A549 (cell line): ENCODE measurements around the gene SAXO1. TPM values are rescaled to one million over a fixed set of nuclear protein-coding genes. Genes with fewer than 3 reads are reported as not detected.

Experiments
- ATAC-seq, 2 experiments: fragments of 200-7000 bp in 1 of 2; fragments of >200 bp in 1 of 2; cut with Nextera tagmentation in 1 of 2; cut with Tn5 transposase in 1 of 2; 3 replicates each; pipeline versions ENCODE4 v1.8.0 to v1.9.1; 2018 to 2020; ENCODE audit warnings: mild to moderate bottlenecking in 1 of 2, moderate library complexity in 1 of 2
- CTCF ChIA-PET: fragments of 300-600 bp; sonication (Branson Sonifier 250); formaldehyde crosslinking; extraction: SDS; loops from one replicate; lab custom pipeline; 2021; ENCODE audit warnings: antibody characterized with exemption, inconsistent platforms; lab: Yijun Ruan, JAX
- POLR2A ChIA-PET: fragments of 350-600 bp; formaldehyde crosslinking; extraction: SDS; loops from one replicate; lab custom pipeline; 2021; ENCODE audit warnings: antibody characterized with exemption, inconsistent platforms; lab: Yijun Ruan, JAX
- DNase-seq, 2 experiments: peaks; one replicate each; pipeline versions ENCODE4 v3.0.0 to v3.0.0-alpha.2; 2011 to 2016; ENCODE audit warnings: low read depth in 1 of 2, low spot score in 1 of 2
- FAIRE-seq: peaks from 2 replicates; lab custom pipeline; 2011; peaks lifted over from hg19 to GRCh38; lab: Jason Lieb, UNC
- H3K27ac ChIP-seq, 2 experiments: fragments of >200 bp; sonication (Bioruptor Twin); formaldehyde crosslinking; 3 replicates each; pipeline ENCODE4 v1.5.1; 2016 to 2017
- H3K4me1 ChIP-seq: fragments of >200 bp; sonication (Bioruptor Twin); formaldehyde crosslinking; 3 replicates; pipeline ENCODE4 v1.6.1; 2016
- H3K4me2 ChIP-seq: fragments of >200 bp; sonication (Bioruptor Twin); formaldehyde crosslinking; 3 replicates; pipeline ENCODE4 v1.6.1; 2016
- H3K4me3 ChIP-seq: fragments of >200 bp; sonication (Bioruptor Twin); formaldehyde crosslinking; 3 replicates; pipeline ENCODE4 v1.5.1; 2016
- H3K9me3 ChIP-seq: fragments of >200 bp; sonication (Bioruptor Twin); formaldehyde crosslinking; 3 replicates; pipeline ENCODE4 v1.6.1; 2016
- CTCF ChIP-seq: fragments of >200 bp; sonication (Bioruptor Twin); formaldehyde crosslinking; IDR thresholded peaks from 3 replicates; pipeline ENCODE4 v1.5.1; 2016
- E2F6 ChIP-seq: IDR thresholded peaks from 2 replicates; pipeline ENCODE4 v1.6.1; 2012; ENCODE audit warnings: low read depth, borderline replicate concordance
- ELK1 ChIP-seq: fragments of 150-350 bp; IDR thresholded peaks from 2 replicates; pipeline ENCODE4 v1.6.1; 2014; ENCODE audit warnings: low read depth, mild to moderate bottlenecking, low read length
- ESRRA ChIP-seq: fragments of 150-350 bp; IDR thresholded peaks from 2 replicates; pipeline ENCODE4 v1.6.1; 2014; ENCODE audit warnings: mild to moderate bottlenecking, low read length, borderline replicate concordance
- FOSB ChIP-seq: fragments of 250-450 bp; sonication (Bioruptor Pico); IDR thresholded peaks from 2 replicates; pipeline ENCODE4 v1.5.0; 2020; ENCODE audit warnings: mild to moderate bottlenecking, moderate library complexity
- FOSL2 ChIP-seq, 2 experiments: fragments of 450-650 bp in 1 of 2; fragments of >200 bp in 1 of 2; sonication (Bioruptor Twin) in 1 of 2; formaldehyde crosslinking; IDR thresholded peaks; 2 replicates each; pipeline versions ENCODE4 v1.5.0 to v1.6.1; 2016 to 2020; ENCODE audit warnings: mild to moderate bottlenecking in 1 of 2, moderate library complexity in 1 of 2
- JUNB ChIP-seq: fragments of >200 bp; sonication (Bioruptor Twin); formaldehyde crosslinking; IDR thresholded peaks from 2 replicates; pipeline ENCODE4 v1.6.1; 2016
- MAX ChIP-seq: IDR thresholded peaks from 2 replicates; pipeline ENCODE4 v1.6.1; 2012
- NPAS2 ChIP-seq: fragments of 250-450 bp; sonication (Bioruptor Pico); IDR thresholded peaks from 2 replicates; pipeline ENCODE4 v1.8.0; 2022; ENCODE audit warnings: mild to moderate bottlenecking, moderate library complexity, borderline replicate concordance
- NR3C1 ChIP-seq: fragments of >200 bp; sonication (Bioruptor Twin); formaldehyde crosslinking; IDR thresholded peaks from 3 replicates; pipeline ENCODE4 v1.6.1; 2017
- PHF8 ChIP-seq: fragments of 200-600 bp; sonication (generic); IDR thresholded peaks from 2 replicates; pipeline ENCODE4 v1.6.1; 2016; ENCODE audit warnings: low read depth, mild to moderate bottlenecking, antibody characterized with exemption, moderate library complexity, borderline replicate concordance
- REST ChIP-seq: fragments of 200-600 bp; sonication (generic); IDR thresholded peaks from 2 replicates; pipeline ENCODE4 v1.6.1; 2016; ENCODE audit warnings: antibody characterized with exemption, mild to moderate bottlenecking, moderate library complexity
- RFX5 ChIP-seq: fragments of 450-650 bp; IDR thresholded peaks from 2 replicates; pipeline ENCODE4 v1.7.1; 2014; ENCODE audit warnings: antibody characterized with exemption, mild to moderate bottlenecking, moderate library complexity
- SMC3 ChIP-seq: fragments of >200 bp; sonication (Bioruptor Twin); formaldehyde crosslinking; IDR thresholded peaks from 3 replicates; pipeline ENCODE4 v1.6.1; 2018; ENCODE audit warnings: inconsistent platforms
- SREBF2 ChIP-seq: fragments of 450-650 bp; IDR thresholded peaks from 2 replicates; pipeline ENCODE4 v1.6.1; 2014; ENCODE audit warnings: mild to moderate bottlenecking, moderate library complexity
- TP53 ChIP-seq: fragments of 250-450 bp; sonication (Bioruptor Pico); IDR thresholded peaks from 2 replicates; pipeline ENCODE4 v1.5.0; 2021; ENCODE audit warnings: mild to moderate bottlenecking, moderate library complexity
- USF2 ChIP-seq: fragments of 450-650 bp; IDR thresholded peaks from 2 replicates; pipeline ENCODE4 v1.6.1; 2014; ENCODE audit warnings: antibody characterized with exemption
- WGBS: methylation state at CpG from one replicate; pipeline ENCODE4 v1.1.6; 2017; ENCODE audit errors: missing lambda C conversion rate; 5-methylcytosine and 5-hydroxymethylcytosine counted together
- polyA plus RNA-seq, 4 experiments: library from polyadenylated mRNA; depleted of rRNA in 3 of 4; stranded (reverse); fragments of >200 nt; fragmentation: RNase III in 1 of 4; extraction: RNeasy Plus Mini Kit Qiagen cat#74134 plus additional on column Dnase treatment in 1 of 4; gene quantifications; 2 replicates in 3 of 4; 3 replicates in 1 of 4; pipeline ENCODE4 v1.2.3, GENCODE V29; 2011 to 2017

SAXO1 gene
- polyA plus RNA-seq, 2 of the 4 experiments (the other 2 are of a cell fraction) = not detected

GRCh38 chr9:18909140-18910018 is 123.6 kb downstream of the SAXO1 start:
- peak in 1 of 2 experiments; percentile 47; a peak in 1 of 6 replicates for ATAC-seq
- FAIRE-seq = no peak
- WGBS = 42% methylated on average over 17 of the region's 17 CpGs
- Histone ChIP-seq H3K27ac (no peak overlapping the region), H3K4me2 (no peak overlapping the region), H3K9me3 (no peaks in the 10 kb centered on the region), H3K4me3 (no peak overlapping the region), H3K4me1 (no peaks in the 10 kb centered on the region)
- CTCF ChIA-PET = no interaction called here
- no peak for DNase-seq
- TF ChIP-seq CTCF (no peak), FOSL2 (IDR thresholded peaks at IDR 0.05) (no peak), FOSL2 (CRISPR knock-in tag; IDR thresholded peaks at IDR 0.05) (no peak), JUNB (no peak), RFX5 (no peak), ELK1 (no peak), ESRRA (no peak), SMC3 (no peak)
- POLR2A ChIA-PET = no interaction called here

GRCh38 chr9:18907927-18908625 is 124.9 kb downstream of the SAXO1 start:
- WGBS = 45% methylated on average over 15 of the region's 15 CpGs

More at GRCh38 chr9:18907927-18908625, 124.9 kb downstream of the SAXO1 start:
- Histone ChIP-seq H3K4me3 (no peak overlapping the region), H3K9me3 (no peaks in the 10 kb centered on the region), H3K4me1 (no peaks in the 10 kb centered on the region), H3K27ac (no peak overlapping the region), H3K4me2 (no peak overlapping the region)
- ChIA-PET CTCF (no interaction called here), POLR2A (no interaction called here)
- DNase-seq (no peak), FAIRE-seq (no peak), ATAC-seq (no peak)
- TF ChIP-seq PHF8 (no peak), USF2 (no peak), NPAS2 (CRISPR knock-in tag) (no peak), NR3C1 (no peak), MAX (no peak), FOSB (no peak), TP53 (CRISPR knock-in tag) (no peak), REST (no peak), SREBF2 (no peak), E2F6 (no peak)
